ENCODE measurements around the gene SP140.
"Not testable (repeated sequence)": the region's sequence is repeated elsewhere in the genome, so short reads cannot be mapped to it uniquely, and the experiment has no call there.

The SP140 gene

GRCh38 chr2:230268606-230269243, 43.2 kb downstream of the SP140 start:
- H3K4me3 ChIP-seq (ENCODE audit: low read depth, low read length): no peak overlapping the region
- CTCF ChIA-PET: no interaction called here
- DNase-seq (ENCODE audit: low read depth, low spot score): no peak
- TF ChIP-seq, protein P1, sequence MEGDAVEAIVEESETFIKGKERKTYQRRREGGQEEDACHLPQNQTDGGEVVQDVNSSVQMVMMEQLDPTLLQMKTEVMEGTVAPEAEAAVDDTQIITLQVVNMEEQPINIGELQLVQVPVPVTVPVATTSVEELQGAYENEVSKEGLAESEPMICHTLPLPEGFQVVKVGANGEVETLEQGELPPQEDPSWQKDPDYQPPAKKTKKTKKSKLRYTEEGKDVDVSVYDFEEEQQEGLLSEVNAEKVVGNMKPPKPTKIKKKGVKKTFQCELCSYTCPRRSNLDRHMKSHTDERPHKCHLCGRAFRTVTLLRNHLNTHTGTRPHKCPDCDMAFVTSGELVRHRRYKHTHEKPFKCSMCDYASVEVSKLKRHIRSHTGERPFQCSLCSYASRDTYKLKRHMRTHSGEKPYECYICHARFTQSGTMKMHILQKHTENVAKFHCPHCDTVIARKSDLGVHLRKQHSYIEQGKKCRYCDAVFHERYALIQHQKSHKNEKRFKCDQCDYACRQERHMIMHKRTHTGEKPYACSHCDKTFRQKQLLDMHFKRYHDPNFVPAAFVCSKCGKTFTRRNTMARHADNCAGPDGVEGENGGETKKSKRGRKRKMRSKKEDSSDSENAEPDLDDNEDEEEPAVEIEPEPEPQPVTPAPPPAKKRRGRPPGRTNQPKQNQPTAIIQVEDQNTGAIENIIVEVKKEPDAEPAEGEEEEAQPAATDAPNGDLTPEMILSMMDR (IDR thresholded peaks at IDR 0.05; ENCODE audit: insufficient read depth, low read length, missing control alignments): no peak
- POLR2A ChIA-PET: no interaction called here

DNA sequence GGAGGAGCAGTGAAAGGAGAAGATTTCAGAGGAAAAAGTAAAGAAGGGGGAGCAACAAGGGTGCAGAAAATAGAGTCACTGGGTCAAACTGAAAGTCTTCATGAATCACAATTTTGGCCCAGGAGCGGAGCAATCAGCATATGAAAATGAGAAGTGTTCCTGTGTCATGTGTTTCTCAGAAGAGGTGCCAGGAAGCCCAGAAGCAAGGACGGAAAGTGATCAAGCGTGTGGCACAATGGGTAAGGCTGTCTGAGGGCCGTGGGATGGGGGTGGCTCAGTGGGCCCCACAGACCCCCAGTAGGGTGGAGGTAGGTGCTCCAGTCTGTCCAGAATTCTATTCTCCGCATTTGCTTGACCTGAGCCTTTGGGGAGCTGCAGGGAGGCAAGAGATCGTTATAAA, 44.2 kb downstream of the SP140 start:
- no peak overlapping the region for H3K4me3 ChIP-seq (ENCODE audit: low read depth, low read length)
- ChIA-PET CTCF (no interaction called here), POLR2A (no interaction called here)
- DNase-seq (ENCODE audit: low read depth, low spot score): no peak
- TF ChIP-seq, protein P1 (IDR thresholded peaks at IDR 0.05; ENCODE audit: insufficient read depth, low read length, missing control alignments): no peak

DNA sequence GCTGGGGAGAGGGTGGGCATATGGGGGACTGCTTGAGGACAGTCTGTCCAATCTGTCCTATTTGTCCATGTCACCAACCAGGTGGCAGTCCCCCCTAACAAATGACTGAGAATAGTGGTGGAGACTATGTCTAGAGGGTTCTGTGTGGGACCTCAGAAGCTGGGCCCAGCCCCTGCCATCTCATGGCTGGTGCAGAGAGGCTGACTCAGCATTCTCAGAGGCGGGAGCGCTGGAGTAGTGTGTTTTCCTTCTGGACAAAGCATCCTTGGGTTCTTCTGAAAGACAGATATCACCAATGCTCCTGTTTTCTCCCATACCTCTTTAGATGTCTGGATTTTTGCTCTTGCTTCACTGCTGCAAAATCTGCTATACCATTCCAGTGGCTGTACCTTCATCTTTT, 57.4 kb downstream of the SP140 start:
- no peak overlapping the region for H3K4me3 ChIP-seq (ENCODE audit: low read depth, low read length)
- no peak for DNase-seq (ENCODE audit: low read depth, low spot score)
- TF ChIP-seq, protein P1 (IDR thresholded peaks at IDR 0.05; ENCODE audit: insufficient read depth, low read length, missing control alignments): no peak
- ChIA-PET CTCF (no interaction called here), POLR2A (no interaction called here)

DNA sequence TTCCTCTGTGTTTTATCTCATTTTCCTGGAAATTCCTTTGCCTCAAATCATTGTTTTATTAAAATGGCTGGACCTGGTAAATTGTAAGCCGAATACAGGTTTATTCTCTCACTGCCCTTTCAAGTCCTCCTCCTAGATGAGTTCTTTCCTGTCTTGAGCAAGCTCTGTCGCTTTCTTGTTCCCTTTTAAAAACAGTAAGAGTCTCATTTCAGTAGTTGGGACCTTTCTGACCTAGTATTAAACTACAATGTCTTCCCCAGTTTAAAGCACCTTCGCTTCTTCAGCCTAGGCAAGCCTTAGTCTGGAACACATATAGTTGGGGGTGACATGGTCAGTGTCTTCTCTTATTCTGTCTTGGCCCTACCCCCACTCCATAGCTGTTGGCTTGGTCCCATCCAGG, 60.5 kb downstream of the SP140 start:
- POLR2A ChIA-PET: no interaction called here
- no peak for DNase-seq (ENCODE audit: low read depth, low spot score)
- CTCF ChIA-PET: no interaction called here
- no peak overlapping the region for H3K4me3 ChIP-seq (ENCODE audit: low read depth, low read length)
- TF ChIP-seq, protein P1 (IDR thresholded peaks at IDR 0.05; ENCODE audit: insufficient read depth, low read length, missing control alignments): no peak

- H3K4me3 ChIP-seq (ENCODE audit: low read depth, low read length); CTCF ChIA-PET; DNase-seq (ENCODE audit: low read depth, low spot score); POLR2A ChIA-PET: not testable (repeated sequence)
Observed at GRCh38 chr2:230289311-230289710, 63.8 kb downstream of the SP140 start.

GRCh38 chr2:230295192-230295591, 69.7 kb downstream of the SP140 start:
- no peak for DNase-seq (ENCODE audit: low read depth, low spot score)
- ChIA-PET CTCF (no interaction called here), POLR2A (no interaction called here)
- no peak overlapping the region for H3K4me3 ChIP-seq (ENCODE audit: low read depth, low read length)
- TF ChIP-seq, protein P1 (IDR thresholded peaks at IDR 0.05; ENCODE audit: insufficient read depth, low read length, missing control alignments): no peak

DNA sequence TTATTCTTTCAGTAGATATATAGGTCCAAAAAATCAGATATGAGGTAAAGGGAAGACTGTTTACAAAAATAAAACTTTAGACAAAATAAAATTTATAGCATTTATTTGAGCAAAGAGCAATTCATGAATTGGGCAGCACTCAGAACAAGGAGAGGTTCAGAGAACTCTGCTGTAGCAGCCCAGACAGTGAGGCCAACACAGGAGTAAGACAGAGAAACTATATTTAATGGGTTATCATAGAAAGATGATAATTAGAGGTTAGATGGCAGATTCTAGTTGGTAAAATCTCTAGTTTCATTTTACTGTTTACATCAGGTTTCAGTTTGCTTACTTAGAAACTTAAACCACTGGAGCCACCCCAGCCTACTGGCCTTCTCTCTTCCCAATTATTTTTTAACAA, 71.4 kb downstream of the SP140 start:
- DNase-seq (ENCODE audit: low read depth, low spot score): no peak
- ChIA-PET POLR2A (no interaction called here), CTCF (no interaction called here)
- H3K4me3 ChIP-seq (ENCODE audit: low read depth, low read length): no peak overlapping the region
- TF ChIP-seq, protein P1 (IDR thresholded peaks at IDR 0.05; ENCODE audit: insufficient read depth, low read length, missing control alignments): no peak
